Left renal pelvis (tissue), 4 donors: ENCODE data around the gene TNFRSF12A. TPM values are rescaled to one million over a fixed set of nuclear protein-coding genes. Genes with fewer than 3 reads are reported as not detected.

Experiments used
- DNase-seq, 4 donors: peaks; one replicate each; pipeline ENCODE4 v3.0.0-alpha.2; 2013; ENCODE audit warnings: low read depth in 4 of 4, low spot score in 3 of 4
- polyA plus RNA-seq, 4 donors: library from polyadenylated mRNA; unstranded; fragments of 120-200 nt; gene quantifications; one replicate each; pipeline ENCODE4 v1.2.1, GENCODE V29; 2013; ENCODE audit not compliant: insufficient read length in 4 of 4

Gene TNFRSF12A
- polyA plus RNA-seq, 4 donors = 4.4 to 19.3 (median 10.7) TPM

DNA sequence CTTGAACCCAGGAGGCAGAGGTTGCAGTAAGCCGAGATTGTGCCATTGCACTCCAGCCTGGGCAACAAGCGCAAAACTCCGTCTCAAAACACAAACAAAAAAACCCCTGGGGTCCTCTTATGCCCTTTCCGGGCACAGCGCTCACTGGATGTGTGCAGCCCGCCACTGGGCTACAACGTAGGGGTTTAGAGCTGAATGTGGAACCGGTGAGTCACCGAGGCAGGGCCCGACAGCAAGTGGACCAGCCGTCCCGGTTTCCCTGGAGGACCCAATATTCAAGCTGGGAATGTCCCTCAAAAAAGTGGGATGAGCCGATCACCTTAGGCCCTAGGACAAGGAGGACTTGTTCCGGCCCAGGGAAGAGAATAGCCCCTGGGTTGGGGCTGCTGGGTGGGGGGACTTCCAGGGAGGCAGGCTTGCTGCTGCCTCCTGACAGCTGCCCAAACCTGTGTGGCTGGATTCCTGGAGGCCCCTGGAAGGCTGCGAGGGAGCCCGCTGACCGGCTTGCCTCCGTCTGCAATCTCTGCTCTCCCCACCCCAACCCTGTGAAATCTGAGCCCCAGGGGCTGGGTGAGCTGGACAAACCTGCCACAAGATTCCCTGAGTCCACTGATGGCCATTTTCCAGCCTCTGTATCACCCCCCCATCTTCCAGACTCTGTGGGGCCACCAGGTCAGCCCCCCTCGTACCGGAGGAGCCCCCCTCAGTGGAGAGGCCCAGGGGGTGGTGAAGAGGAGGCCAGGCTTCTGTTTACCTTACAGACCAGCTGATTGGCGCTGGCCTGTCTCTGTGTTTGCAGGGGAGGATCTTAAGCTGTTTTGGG lies 10.4 kb upstream of the TNFRSF12A start:
- peak in 1 of 4 donors; percentile 74 for DNase-seq

DNA sequence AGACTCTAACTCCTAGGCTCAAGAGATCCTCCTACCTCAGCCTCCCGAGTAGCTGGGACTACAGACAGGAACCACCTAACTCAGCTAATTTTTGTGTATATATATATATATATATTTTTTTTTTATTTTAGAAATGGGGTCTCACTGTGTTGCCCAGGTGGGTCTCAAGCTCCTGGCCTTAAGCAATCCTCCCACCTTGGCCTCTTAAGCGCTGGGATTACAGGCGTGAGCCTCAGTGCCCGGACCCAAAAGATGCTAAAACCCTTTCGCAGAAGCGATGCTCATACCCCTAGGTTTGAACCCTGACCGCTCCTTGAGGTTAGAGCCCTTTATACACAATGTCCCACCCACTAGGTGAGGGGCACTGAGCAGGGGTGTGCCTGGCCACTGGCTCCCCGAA lies 9.7 kb upstream of the TNFRSF12A start:
- DNase-seq = no peak

DNA sequence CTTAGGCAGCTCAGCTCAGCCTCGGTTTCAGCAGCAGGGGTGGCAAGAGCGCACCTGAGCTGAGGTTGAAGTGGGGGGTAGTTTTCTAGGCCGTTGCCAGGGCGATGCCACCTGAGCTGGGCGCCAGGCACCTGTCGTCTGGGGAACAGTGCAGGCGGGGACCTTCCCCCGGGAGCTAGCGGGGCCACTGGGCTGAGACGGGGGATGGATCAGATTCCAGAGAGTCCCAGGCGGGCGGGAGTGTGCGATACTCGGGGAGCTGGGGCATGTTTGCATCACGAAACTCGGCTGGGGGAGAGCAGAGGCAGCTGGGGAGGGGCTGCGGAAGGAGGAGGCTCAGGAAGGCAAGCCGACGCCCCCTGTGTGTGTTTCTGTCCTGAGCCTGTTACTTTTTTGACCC lies 7.9 kb upstream of the TNFRSF12A start:
- peak in 1 of 4 donors; percentile 67 for DNase-seq

DNA sequence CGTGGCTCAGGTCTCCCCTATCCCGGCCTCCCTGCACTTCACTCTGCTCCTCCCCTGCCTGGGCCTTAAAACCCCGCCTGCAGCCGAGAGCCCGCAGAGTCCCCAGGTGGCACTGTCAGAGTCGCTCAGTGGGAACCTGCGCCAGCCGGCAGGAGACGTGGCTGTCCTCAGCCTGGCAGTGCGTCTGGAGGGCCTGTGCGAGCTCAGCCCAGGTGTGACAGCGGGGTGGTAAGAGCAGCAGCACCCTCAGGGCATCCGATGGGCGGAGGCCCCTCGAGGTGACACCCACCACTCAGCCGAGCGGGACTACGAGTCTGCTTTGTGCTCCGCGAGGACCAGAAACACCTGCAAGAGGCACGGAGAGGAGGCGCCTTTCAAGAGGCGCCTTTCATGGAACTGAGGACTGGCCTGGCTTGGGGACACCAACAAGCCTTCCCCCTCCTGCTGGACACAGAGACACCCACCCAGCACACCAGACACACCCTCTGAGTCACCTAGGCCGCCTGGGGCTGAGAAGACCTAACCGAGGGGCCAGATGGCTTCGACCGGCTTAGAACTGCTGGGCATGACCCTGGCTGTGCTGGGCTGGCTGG lies 7.2 kb upstream of the TNFRSF12A start, which contains the start of gene CLDN9:
Gene CLDN9, plus strand, starts transcription at position 96 of the 593 bp plus-strand sequence. Its CDS starts 440 bp downstream, at position 536.
- DNase-seq = no peak

DNA sequence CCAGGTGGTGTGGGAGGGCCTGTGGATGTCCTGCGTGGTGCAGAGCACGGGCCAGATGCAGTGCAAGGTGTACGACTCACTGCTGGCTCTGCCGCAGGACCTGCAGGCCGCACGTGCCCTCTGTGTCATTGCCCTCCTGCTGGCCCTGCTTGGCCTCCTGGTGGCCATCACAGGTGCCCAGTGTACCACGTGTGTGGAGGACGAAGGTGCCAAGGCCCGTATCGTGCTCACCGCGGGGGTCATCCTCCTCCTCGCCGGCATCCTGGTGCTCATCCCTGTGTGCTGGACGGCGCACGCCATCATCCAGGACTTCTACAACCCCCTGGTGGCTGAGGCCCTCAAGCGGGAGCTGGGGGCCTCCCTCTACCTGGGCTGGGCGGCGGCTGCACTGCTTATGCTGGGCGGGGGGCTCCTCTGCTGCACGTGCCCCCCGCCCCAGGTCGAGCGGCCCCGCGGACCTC lies 6.6 kb upstream of the TNFRSF12A start:
- DNase-seq = no peak

DNA sequence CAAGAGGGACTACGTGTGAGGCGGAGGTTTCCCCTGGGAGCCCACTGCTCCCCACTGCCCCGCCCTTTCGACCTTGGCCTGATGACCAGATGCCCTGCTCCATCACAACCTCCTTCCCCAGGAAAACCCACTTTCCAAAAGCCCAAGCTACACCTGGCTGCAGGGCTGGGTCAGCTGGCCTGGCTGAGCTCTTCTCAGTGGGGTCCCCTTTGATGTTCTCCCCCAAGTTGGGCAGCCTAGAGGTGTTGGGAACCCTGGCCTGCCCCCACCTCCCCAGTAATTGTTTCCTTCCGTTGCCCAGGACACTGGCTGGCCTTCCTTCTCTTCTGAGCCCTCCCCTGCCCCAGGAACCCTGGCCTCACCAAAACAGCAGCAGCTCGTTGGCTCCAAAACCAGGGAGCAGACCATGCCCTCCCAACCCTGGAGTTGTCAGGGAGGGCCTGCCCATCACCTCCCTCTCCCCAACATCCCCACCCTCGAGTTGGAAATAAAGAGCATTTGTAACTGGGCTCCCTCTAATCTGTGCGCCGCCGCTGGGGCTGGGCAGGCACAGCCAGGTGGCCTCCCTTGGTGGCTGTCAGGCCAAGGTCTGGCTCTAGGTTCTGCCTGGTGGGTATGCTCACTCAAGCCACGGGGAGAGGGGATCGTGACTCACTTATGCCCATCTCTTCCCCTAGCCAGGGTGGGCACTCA lies 6.0 kb upstream of the TNFRSF12A start:
- DNase-seq = no peak

DNA sequence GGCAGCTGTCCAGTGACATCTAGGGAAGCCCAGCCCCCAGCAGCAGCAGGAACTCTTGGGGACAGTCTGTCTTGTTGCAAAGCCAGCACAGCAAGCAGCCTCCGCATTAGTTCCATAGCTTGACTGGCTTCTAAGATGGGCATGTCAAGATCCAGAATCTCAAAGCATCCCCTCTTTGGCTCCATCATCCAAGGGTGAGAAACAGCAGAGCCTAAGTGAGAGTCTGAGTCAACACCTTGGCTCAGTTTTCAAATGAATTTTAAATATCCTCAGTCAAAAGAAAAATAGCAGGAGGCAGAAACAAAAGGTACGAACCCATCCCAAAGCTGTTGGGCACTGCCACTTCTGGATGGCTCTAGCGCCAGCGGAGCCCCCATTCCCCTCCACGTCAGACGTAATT lies 5.2 kb upstream of the TNFRSF12A start:
- no peak for DNase-seq

DNA sequence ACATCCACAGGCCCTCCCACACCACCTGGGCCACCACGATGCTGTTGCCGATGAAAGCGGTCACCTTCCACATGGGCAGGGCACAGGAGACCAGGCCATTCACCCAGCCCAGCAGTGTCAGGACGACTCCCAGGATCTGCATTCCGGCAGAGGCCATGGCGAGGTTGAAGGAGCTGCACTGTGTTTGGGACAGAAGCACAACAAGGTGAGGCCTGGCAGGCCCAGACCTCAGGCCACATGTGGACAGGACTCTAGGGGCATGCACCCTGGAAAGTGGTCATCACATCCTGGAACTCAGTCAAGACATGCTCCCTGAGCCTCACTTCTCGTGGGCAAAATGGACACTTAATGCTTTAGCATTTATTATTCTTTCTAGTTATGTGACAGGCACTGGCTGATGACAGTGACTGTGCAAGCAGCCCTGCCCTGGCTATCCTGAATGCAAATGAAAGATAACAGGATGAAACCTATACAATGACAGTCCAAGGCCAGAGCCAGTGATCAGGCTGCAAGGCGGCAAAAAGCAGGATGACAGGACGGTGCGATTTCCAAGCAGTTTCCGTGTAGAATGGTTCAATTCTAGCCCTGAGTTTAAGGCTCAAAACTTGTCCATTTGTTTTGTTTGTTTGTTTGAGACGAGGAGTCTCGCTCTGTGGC lies 4.2 kb upstream of the TNFRSF12A start:
- no peak for DNase-seq

DNA sequence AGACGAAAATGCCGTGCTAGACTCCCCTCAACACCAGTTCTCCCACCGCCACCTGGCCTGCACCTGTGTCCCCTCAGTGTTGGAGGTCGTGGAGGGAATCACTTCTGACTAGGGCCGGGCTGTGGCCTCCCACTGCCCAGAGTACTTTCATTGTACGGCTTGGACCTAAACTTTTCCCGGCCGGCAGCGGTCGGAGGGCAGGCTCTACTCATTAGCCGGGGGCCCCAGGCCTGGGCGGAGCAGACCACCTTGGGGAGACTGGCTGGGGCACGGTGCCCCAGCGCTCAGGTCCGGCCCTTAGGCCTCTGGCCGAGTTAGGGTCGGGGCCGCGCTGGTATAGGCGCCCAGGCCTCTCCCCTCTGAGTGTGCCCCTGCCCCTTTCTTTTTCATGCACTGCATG lies 2.8 kb upstream of the TNFRSF12A start:
- DNase-seq = no peak

DNA sequence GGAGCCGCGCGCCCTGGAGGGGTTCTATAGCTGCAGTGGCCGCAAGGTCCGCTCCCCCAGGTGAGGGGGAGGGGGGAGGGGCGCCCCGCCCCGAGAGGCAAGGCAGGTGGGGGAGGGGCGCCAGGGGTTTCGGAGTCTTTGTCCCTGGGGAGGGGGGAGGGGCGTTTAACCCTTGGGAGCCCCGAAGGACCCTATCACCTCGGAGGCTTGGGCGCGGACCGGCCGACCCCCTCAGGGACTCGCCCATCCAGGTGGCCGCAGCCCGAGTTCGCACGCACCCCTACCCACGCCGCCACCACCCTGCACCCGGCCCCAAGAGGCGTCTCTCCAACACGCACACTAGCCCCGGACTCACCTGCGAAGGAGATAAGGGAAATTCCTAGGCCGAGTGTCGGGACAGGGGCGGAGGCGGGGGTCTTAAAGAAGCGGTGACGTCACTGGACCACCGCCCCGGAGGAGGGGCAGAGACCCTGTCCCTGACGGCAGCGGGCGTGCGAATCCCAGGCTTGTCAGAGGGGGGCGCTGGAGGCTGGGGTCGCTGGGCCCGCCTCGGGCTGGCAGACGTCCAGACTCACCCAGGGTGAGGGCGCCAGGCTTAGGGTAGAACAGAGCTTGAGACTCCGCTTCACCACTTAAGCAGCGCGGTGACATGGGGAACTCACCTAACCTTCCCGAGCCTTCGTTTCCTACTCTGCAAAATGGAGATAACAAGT lies 2.2 kb upstream of the TNFRSF12A start, which contains the start of gene CLDN6:
Gene CLDN6, minus strand, starts transcription at position 390 of the 713 bp plus-strand sequence. CDS start 2,162 bp downstream, outside the sequence.
- DNase-seq = no peak

DNA sequence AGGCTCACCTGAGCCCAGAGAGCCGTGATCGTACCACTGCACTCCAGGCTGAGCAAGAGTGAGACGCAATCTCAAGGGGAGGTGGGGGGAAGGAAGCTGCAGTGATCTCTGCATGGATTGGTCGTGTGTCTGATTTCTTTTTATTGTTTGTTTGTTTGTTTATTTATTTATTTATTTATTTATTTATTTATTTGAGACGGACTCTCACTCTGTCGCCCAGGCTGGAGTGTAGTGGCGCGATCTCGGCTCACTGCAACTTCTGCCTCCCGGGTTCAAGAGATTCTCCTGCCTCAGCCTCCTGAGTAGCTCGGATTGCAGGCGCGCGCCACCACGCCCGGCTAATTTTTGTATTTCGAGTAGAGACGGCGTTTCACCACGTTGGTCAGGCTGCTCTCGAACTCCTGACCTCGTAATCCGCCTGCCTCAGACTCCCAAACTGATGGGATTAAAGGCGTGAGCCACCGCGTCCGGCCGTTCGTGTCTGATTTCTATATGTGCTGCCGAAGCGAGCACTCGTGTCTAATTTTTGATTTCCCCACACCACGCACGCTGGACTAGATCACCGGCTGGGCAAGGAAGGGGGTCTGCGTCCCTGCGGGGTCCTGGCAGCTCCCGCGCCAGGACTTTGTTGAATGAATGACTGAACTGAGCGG lies 448 bp upstream of the TNFRSF12A start:
- no peak for DNase-seq

DNA sequence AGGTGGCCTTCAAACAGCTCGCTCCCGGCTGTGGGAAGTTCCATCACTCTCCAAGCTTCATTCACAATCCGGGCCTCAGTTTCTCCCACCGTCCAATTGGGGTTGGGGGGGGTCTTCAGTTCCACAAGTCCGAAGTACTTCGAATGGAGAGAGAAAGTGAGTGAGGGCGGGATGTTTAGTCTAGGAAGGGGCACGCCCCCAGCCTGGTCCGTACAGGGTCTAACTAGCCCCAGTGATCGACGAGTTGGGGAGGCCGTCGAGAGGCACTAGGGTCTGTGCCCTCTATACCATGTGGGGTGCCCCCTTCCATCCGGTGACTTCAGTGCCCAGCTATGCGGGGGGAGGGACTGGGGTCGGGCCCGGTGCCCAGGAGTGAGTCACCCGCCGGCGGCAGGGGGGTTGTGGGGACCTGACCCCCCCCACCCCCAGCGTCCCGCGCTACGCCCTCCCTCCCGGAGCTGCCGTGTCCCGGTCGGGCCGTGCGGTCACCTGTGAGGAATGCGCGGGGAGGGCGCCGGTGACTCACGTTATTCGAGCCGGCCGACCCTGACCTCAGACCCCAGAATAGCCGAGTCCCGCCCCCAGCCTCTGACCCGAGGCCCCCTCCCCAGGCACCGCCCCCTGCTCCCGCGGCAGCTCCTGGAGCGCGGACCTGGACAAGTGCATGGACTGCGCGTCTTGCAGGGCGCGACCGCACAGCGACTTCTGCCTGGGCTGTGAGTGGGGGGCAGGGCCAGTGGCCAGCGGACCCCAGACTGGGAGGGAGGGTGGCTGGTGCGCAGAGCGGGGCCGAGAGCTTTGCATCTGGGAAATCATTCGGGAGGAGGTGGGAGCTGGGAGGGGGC lies 658 bp downstream of the TNFRSF12A start:
- no peak for DNase-seq

DNA sequence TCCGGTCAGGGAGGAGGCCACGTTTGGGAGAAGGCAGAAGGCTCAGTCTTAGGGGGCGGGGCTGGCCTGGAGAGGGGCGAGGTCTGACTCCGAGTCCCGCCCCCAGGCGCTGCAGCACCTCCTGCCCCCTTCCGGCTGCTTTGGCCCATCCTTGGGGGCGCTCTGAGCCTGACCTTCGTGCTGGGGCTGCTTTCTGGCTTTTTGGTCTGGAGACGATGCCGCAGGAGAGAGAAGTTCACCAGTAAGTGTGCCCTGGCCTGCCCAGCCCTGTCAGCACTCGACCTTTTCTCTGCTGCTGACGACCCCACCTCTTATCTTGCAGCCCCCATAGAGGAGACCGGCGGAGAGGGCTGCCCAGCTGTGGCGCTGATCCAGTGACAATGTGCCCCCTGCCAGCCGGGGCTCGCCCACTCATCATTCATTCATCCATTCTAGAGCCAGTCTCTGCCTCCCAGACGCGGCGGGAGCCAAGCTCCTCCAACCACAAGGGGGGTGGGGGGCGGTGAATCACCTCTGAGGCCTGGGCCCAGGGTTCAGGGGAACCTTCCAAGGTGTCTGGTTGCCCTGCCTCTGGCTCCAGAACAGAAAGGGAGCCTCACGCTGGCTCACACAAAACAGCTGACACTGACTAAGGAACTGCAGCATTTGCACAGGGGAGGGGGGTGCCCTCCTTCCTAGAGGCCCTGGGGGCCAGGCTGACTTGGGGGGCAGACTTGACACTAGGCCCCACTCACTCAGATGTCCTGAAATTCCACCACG lies 1.5 kb downstream of the TNFRSF12A start:
- no peak for DNase-seq

DNA sequence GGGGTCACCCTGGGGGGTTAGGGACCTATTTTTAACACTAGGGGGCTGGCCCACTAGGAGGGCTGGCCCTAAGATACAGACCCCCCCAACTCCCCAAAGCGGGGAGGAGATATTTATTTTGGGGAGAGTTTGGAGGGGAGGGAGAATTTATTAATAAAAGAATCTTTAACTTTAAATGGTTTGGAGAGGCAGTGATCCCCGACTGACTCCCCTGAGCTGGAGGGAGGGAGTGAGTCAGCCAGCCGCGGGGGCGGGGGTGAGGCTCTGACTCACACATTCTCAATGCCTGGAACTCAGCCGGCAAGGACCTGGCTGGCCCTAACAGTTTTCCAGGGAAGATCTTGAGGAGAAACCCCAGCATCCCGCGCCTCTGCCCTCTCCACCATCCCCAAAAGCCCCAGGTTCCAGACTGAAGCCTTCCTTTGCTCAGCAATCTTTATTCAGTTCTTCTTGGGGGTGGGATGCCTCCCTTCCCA lies 2.1 kb downstream of the TNFRSF12A start:
- peak in 1 of 4 donors; percentile 64 for DNase-seq

DNA sequence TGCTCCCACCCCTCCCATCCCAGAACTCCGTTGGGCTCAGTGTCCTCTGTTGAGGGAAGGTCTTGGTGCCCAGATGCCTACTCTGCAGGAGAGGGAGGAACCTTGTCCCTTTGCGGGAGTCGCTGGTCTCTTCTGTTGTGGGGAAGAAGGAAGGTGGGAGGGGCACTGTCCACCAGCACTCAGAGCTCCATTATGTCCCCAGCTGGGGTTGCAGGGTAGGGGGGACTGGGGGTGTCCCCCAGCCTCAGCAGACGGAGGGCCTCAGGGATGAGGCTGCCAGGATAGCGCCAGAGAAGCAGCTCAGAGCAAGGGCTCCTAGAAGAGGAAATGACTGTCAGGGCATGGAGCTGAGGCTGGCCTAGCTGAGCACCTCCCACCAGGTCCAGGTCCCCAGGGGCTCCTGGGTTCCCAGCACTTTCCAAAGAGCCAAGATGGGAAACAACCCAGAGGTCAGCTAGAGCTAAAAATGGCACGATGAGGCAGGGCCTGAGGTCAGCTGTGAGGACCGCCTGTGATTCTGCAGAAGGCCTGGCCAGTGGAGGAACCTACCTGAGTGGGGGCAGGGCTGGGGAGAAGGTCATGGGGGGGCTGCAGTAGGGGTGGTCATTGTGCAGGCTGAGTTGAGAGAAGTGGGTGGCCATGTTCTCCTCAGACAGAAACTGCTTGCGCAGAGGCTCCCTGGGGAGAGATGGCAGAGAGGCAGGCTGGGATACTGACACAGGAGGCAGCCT lies 2.7 kb downstream of the TNFRSF12A start:
- DNase-seq = no peak

DNA sequence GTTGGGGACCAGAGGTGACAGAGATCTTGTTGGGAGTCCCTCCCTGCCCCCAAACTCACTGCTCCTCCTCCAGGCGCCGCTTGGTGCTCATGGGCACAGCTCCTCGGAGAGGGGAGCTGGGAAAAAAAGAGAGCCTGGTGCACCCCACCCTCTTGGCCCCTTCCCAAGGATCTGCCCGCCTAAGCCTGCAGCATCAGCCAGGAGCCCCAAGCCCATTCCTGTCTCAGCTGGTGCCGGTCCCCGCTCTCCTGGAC lies 3.2 kb downstream of the TNFRSF12A start:
- no peak for DNase-seq

DNA sequence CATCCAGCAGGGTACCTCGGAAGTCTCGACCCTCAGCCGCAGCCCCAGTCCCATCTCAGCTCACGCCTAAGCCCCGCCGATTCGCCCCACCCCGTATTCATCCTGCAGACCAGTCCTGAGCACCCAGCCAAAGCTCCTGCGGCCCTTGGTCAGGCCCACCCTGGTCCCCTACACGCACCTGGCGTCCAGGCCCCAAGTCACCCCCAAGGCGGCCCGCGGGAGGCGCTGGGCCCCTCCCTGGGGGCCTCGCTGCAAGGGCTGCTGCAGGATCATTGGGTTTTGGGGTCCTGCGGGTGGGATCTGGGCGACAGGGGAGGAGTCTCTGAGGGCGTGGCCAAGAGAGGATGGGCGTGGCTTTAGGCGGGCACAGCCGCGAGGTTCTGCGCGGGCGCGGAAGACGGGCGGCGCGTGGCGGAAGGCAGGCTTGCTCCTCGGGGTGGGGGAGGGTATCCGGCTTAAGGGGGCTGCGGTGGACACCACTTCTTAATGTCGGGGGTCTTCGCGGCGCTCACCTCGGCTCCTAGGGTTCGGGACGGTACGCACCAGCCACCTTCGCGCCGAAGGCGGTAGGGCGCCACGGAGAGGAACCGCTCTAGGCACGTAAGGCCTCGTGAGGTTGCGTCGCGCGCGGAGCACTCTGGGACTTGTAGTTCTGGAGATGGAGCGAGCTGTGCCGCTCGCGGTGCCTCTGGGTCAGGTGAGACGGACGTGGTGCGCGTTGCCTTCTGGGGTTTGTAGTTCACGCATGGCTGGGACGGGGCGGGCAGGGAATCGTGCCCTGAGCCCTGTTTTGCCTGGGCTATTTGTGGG lies 3.7 kb downstream of the TNFRSF12A start, which contains the start of the genes HCFC1R1 and THOC6:
Gene HCFC1R1, minus strand, starts transcription at position 274 of the 810 bp plus-strand sequence. Its CDS starts 1 bp downstream, at position 273.
Gene THOC6, plus strand, starts transcription at position 367 of the 810 bp plus-strand sequence. Its CDS starts 292 bp downstream, at position 659.
- peak; percentile 90 to 95 (median 94) for DNase-seq
